Naive B cell (primary cell): ENCODE results near the gene DAP. TPM values are rescaled to one million over a fixed set of nuclear protein-coding genes. Genes with fewer than 3 reads are reported as not detected.
"Not testable (repeated sequence)": the region's sequence is repeated elsewhere in the genome, so short reads cannot be mapped to it uniquely, and the experiment has no call there.

Experiments
- ATAC-seq, 2 donors: fragments of 150-1000 bp; cut with Tn5 transposase; 2 replicates each; pipeline ENCODE4 v1.10.0; 2021; ENCODE audit warnings: low read depth in 2 of 2, mild to moderate bottlenecking in 2 of 2, moderate library complexity in 2 of 2
- DNase-seq: peaks from one replicate; pipeline ENCODE4 v3.0.0; 2022
- H3K27ac Mint-ChIP-seq, 6 donors: one replicate each; pipeline ENCODE4 v1.8.0; 2020 to 2022; ENCODE audit warnings: mild to moderate bottlenecking in 6 of 6, mixed read lengths in 6 of 6, moderate library complexity in 5 of 6, inconsistent platforms in 2 of 6
- H3K27me3 Mint-ChIP-seq, 3 donors: one replicate each; pipeline ENCODE4 v1.8.0; 2021 to 2022; ENCODE audit warnings: mixed read lengths in 3 of 3, mild to moderate bottlenecking in 1 of 3
- H3K36me3 Mint-ChIP-seq, 2 donors: one replicate each; pipeline ENCODE4 v1.8.0; 2020 to 2022; ENCODE audit warnings: mixed read lengths in 2 of 2, inconsistent platforms in 1 of 2, mild to moderate bottlenecking in 1 of 2
- H3K4me1 Mint-ChIP-seq, 3 donors: one replicate each; pipeline ENCODE4 v1.8.0; 2020 to 2022; ENCODE audit warnings: mixed read lengths in 3 of 3, inconsistent platforms in 1 of 3, mild to moderate bottlenecking in 1 of 3, moderate library complexity in 1 of 3
- H3K4me3 Mint-ChIP-seq, 8 donors: one replicate each; pipeline ENCODE4 v1.8.0; 2020 to 2022; ENCODE audit warnings: mild to moderate bottlenecking in 8 of 8, mixed read lengths in 8 of 8, moderate library complexity in 8 of 8, inconsistent platforms in 2 of 8
- H3K9me3 Mint-ChIP-seq, 7 donors: one replicate each; pipeline ENCODE4 v1.8.0; 2020 to 2022; ENCODE audit warnings: mixed read lengths in 7 of 7, mild to moderate bottlenecking in 5 of 7, inconsistent platforms in 2 of 7, moderate library complexity in 1 of 7
- polyA plus RNA-seq, 6 donors: library from polyadenylated mRNA; unstranded; fragments of 300-500 nt; fragmentation: Illumina TruSeq; gene quantifications; one replicate each; pipeline ENCODE4 v1.2.3, GENCODE V29; 2021; ENCODE audit warnings: low read depth in 6 of 6

The DAP gene
- polyA plus RNA-seq, 6 donors from 2014 or later, result 48.6 to 90.4 (median 62.8) TPM

- H3K4me3 Mint-ChIP-seq, result peak overlapping the region in 5 of 8 donors; percentile 9 to 92 (median 73)
These were observed 125.1 kb downstream of the DAP start for GRCh38 chr5:10635867-10636350.

GRCh38 chr5:10635257-10635866 lies 125.7 kb downstream of the DAP start:
- DNase-seq (peak; percentile 68), ATAC-seq (peak; percentile 49 to 55)
- Mint-ChIP-seq H3K4me1 (peaks cover 49 to 75% (median 58%) of the 10 kb centered on the region in 3 donors), H3K27me3 (no peaks in the 10 kb centered on the region), H3K9me3 (peaks cover 0 to 13% (median 5%) of the 10 kb centered on the region in 7 donors), H3K36me3 (peaks cover 0 to 12% of the 10 kb centered on the region in 2 donors), H3K4me3 (peak overlapping the region; percentile 11 to 92 (median 76)), H3K27ac (peak overlapping the region; percentile 90 to 100 (median 98))

More at GRCh38 chr5:10635867-10636350, 125.1 kb downstream of the DAP start:
- Mint-ChIP-seq H3K27ac (peak overlapping the region in 5 of 6 donors; percentile 90 to 100 (median 99)), H3K36me3 (peaks cover 0 to 13% of the 10 kb centered on the region in 2 donors), H3K27me3 (no peaks in the 10 kb centered on the region), H3K9me3 (peaks cover 0 to 15% (median 5%) of the 10 kb centered on the region in 7 donors), H3K4me1 (peaks cover 44 to 73% (median 52%) of the 10 kb centered on the region in 3 donors)
- DNase-seq, result no peak
- ATAC-seq, result no peak

GRCh38 chr5:10634562-10634961 lies 126.5 kb downstream of the DAP start:
- DNase-seq, result no peak
- Mint-ChIP-seq H3K9me3 (peaks cover 0 to 7% (median 0%) of the 10 kb centered on the region in 7 donors), H3K36me3 (peaks cover 0 to 9% of the 10 kb centered on the region in 2 donors), H3K4me1 (peaks cover 55 to 83% (median 66%) of the 10 kb centered on the region in 3 donors), H3K27ac (peak overlapping the region; percentile 90 to 100 (median 98)), H3K4me3 (peak overlapping the region in 7 of 8 donors; percentile 42 to 93 (median 89)), H3K27me3 (no peaks in the 10 kb centered on the region)
- no peak for ATAC-seq

GRCh38 chr5:10634050-10634449 lies 127.0 kb downstream of the DAP start:
- ATAC-seq (peak; percentile 57 to 62), DNase-seq (peak; percentile 58)
- peaks cover 59 to 88% (median 71%) of the 10 kb centered on the region in 3 donors for H3K4me1 Mint-ChIP-seq
- peak overlapping the region; percentile 70 to 93 (median 90) for H3K4me3 Mint-ChIP-seq
- peak overlapping the region; percentile 95 to 100 (median 99) for H3K27ac Mint-ChIP-seq
- no peaks in the 10 kb centered on the region for H3K27me3 Mint-ChIP-seq
- H3K9me3 Mint-ChIP-seq, result peaks cover 0 to 7% (median 0%) of the 10 kb centered on the region in 7 donors
- peaks cover 0 to 11% of the 10 kb centered on the region in 2 donors for H3K36me3 Mint-ChIP-seq

DNA sequence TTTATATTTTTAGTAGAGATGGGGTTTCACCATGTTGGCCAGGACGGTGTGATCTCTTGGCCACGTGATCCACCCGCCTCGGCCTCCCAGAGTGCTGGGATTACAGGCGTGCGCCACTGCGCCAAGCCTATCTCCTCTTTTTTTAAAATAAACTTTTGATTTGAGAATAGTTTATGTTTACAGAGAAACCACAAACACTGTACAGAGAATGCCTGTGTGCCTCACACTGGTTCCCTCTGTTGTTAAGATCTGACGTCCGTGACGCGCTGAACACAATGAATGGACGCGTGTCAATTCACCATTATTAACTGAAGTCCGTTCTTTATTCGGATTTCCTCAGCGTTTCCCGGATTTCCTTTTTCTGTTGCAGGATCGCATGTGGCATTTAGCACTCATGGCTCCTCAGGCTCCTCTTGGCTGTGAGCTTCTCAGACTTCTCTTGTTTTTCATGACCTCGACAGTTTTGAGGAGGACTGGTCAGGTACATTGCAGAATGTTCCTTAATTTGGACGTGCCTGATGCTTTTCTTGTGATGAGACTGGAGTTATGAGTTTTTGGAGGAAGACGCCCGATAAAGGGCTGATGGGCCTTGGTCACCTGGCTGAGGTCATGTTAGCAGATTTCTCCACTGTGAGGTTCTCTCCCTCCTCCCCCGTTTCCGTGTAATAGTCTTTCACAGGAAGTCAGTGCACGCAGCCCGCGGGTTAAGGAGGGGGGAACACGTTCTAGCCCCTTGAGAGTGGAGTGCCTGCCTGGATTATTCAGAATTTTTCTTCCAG lies 127.6 kb downstream of the DAP start:
- Mint-ChIP-seq H3K4me3 (peak overlapping the region; percentile 70 to 93 (median 90)), H3K36me3 (peaks cover 0 to 7% of the 10 kb centered on the region in 2 donors), H3K4me1 (peaks cover 65 to 91% (median 74%) of the 10 kb centered on the region in 3 donors), H3K27ac (peak overlapping the region; percentile 95 to 100 (median 99)), H3K27me3 (no peaks in the 10 kb centered on the region), H3K9me3 (peaks cover 0 to 3% (median 0%) of the 10 kb centered on the region in 7 donors)
- ATAC-seq (no peak), DNase-seq (peak; percentile 35)

- peak; percentile 84 for DNase-seq
- Mint-ChIP-seq H3K27me3 (no peaks in the 10 kb centered on the region), H3K4me3 (peak overlapping the region; percentile 73 to 96 (median 86)), H3K9me3 (no peaks in the 10 kb centered on the region), H3K27ac (peak overlapping the region; percentile 95 to 100 (median 98)), H3K4me1 (peaks cover 74 to 98% (median 82%) of the 10 kb centered on the region in 3 donors), H3K36me3 (peaks cover 0 to 5% of the 10 kb centered on the region in 2 donors)
- ATAC-seq, result peak; percentile 59 to 64
These were observed 128.8 kb downstream of the DAP start for GRCh38 chr5:10632110-10632761.

DNA sequence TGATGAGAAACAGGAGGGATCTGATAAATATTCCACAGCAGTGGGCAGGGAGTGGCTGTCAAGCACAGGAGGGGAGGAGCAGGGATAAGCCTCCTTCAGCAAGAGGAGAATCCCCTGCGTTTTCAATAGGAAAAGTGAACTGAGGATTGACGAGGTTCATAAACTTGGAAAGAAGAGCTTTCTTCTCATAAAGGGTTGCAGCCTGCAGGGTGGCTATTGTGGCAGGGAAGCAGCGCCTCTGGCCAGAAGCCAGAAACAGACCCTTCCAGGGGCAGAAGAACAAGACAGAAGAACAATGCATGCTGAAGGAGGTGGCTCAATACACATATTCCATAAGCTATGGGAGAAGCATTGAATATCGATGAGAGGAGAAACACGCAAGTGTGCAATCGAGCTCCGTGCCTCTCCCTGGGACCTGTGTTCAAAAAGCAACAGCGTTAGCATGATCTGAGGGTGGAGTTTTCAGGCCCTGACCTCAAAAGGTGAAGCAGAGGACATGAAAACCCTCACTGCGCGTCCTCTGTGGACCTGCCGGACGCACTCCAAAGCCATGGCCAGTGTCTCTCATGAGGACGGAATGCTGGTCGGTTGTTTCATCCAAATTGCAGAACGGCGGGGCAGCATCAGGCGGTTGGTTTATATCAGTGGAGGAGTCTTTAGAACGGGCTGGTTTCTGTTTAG lies 129.6 kb downstream of the DAP start:
- no peak for DNase-seq
- H3K36me3 Mint-ChIP-seq, result peaks cover 0 to 5% of the 10 kb centered on the region in 2 donors
- ATAC-seq, result peak; percentile 2 to 5
- peak overlapping the region; percentile 73 to 96 (median 86) for H3K4me3 Mint-ChIP-seq
- peak overlapping the region; percentile 95 to 100 (median 98) for H3K27ac Mint-ChIP-seq
- peaks cover 77 to 96% (median 83%) of the 10 kb centered on the region in 3 donors for H3K4me1 Mint-ChIP-seq
- H3K9me3 Mint-ChIP-seq, result no peaks in the 10 kb centered on the region
- H3K27me3 Mint-ChIP-seq, result no peaks in the 10 kb centered on the region

DNA sequence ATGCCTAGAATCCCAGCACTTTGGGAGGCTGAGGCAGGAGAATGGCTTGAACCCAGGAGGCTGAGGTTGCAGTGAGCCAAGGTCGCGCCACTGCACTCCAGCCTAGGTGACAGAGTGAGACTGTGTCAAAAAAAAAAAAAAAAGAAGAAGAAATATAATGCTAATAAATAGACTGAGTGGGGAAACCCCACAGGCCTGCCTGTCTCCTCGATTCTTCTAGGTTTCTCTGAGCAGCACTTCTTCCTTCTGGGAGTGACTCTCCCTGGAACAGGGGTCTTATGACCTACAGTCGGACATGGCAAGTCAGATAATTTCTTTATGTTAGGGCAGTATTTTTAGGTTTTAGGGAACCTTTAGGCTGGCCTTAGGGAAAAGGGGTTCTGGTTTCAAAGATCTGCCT lies 130.3 kb downstream of the DAP start:
- not testable (repeated sequence) for H3K27me3 Mint-ChIP-seq, H3K36me3 Mint-ChIP-seq, H3K9me3 Mint-ChIP-seq
- ATAC-seq, result peak; percentile 17
- peak; percentile 26 for DNase-seq
- Mint-ChIP-seq H3K4me1 (peaks cover 74 to 91% (median 76%) of the 10 kb centered on the region in 3 donors), H3K27ac (peak overlapping the region; percentile 95 to 100 (median 98)), H3K4me3 (peak overlapping the region; percentile 73 to 96 (median 86))

DNA sequence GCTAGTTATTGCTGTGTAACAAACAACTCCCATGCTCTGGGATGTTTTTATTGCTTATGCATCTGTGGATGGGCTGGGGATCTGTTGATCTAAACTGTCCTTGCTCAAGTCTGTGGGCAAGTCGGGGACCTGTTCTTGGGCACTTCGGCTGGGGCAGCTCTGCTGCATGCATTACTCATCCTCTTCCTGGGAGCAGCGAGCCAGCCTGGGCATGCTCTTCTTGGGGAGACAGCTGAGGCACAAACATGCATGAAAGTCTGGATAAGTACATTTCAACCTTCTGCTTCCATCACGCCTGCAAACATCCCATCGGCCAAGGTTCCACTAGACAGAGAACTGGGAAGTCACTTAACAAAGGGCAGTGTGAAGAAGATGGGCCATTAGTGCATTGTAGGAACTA lies 130.9 kb downstream of the DAP start:
- peaks cover 0 to 8% of the 10 kb centered on the region in 2 donors for H3K36me3 Mint-ChIP-seq
- H3K9me3 Mint-ChIP-seq, result no peaks in the 10 kb centered on the region
- DNase-seq, result no peak
- no peak for ATAC-seq
- peak overlapping the region in 5 of 8 donors; percentile 5 to 89 (median 73) for H3K4me3 Mint-ChIP-seq
- peak overlapping the region in 5 of 6 donors; percentile 33 to 100 (median 99) for H3K27ac Mint-ChIP-seq
- no peaks in the 10 kb centered on the region for H3K27me3 Mint-ChIP-seq
- peaks cover 68 to 89% (median 70%) of the 10 kb centered on the region in 3 donors for H3K4me1 Mint-ChIP-seq

GRCh38 chr5:10629682-10630081 lies 131.4 kb downstream of the DAP start:
- H3K9me3 Mint-ChIP-seq, result no peaks in the 10 kb centered on the region
- no peak for DNase-seq
- peaks cover 63 to 86% (median 66%) of the 10 kb centered on the region in 3 donors for H3K4me1 Mint-ChIP-seq
- ATAC-seq, result no peak
- H3K4me3 Mint-ChIP-seq, result peak overlapping the region in 4 of 8 donors; percentile 11 to 83 (median 37)
- H3K27ac Mint-ChIP-seq, result peak overlapping the region in 5 of 6 donors; percentile 50 to 92 (median 67)
- no peaks in the 10 kb centered on the region for H3K27me3 Mint-ChIP-seq
- H3K36me3 Mint-ChIP-seq, result peaks cover 0 to 8% of the 10 kb centered on the region in 2 donors
